IPS-NIHi7 (cell line): ENCODE data around the gene MBD3L1.

ENCODE experiments used
- DNase-seq: peaks from one replicate; pipeline ENCODE4 v3.0.0; 2012; ENCODE audit warnings: mixed read lengths; ENCODE audit errors: extremely low spot score

Gene MBD3L1

DNA sequence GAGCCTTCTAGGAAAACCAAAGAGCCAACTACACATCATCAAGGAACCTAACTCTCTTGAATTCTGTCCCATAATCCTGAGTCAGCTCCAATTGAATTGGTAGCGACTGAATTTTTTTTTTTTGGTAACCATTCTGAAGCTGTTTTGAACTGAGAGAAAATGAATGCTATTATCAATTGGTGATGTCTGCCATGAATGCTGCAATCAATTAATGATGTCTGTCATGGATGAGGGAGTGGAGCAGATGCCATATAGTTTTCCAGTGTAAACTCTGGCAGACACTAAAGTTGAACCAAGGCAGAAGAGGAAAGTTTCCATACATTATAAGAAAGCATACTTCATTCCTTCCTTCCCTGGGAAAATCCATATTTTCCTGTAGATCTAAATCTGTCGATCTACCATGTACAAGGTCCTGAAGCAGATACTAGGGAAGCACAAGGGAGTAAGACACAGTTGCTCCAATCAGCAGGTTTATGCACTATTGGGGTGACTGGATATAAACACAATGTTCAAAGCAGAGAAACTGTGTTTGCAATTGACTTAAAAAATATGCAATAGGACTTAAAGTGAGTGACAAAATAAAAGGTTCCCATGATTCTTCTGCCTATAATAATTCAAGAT is 48.8 kb downstream of the MBD3L1 start:
- DNase-seq: no peak

DNA sequence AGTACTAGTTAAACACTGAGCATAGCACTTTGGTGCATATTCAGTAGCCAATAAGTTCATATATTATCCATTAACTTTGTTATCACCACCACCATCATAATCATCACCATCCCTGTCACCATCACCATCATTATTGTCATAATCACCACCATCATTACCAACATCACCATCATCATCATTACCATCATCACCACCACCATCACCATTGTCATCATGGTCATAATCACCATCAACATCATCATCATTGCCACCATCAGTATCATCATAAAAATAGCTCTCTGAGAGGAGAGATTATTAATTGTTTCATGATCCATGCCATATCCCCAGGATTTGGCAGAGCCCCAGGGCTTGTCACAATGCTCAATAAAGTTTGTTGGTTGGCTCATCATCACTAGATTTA is 49.3 kb downstream of the MBD3L1 start:
- no peak for DNase-seq

DNA sequence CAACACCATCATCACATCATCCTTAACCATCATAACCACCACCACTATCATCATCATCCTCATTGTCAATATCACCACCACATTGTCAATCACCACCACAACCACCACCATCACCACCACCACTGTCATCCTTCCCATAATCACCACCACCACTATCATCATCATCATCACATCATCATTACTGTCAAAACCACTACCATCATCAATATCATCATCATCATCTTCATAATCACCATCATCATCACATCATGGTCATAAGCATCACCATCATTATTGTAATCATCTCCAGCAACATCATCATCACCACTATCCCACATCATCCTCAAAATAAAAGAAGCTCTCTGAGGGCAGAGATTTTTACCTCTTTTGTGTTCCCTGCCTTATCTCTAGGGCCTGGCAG is 52.2 kb downstream of the MBD3L1 start:
- DNase-seq: no peak

DNA sequence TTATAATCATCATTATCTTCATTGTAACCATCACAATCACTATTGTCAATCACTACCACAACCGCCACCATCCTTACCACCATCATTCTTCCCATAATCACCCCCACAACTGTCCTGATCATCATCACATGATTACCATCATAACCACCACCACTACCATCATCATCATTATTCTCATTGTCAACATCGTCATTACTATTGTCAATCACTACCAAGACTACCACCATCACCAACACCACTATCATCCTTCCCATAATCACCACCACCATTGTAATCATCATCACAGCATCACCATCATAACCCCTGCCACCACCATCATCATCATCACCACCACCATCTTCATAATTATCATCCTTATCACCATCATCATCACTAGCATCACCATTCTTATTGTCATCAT is 55.2 kb downstream of the MBD3L1 start:
- DNase-seq: no peak

DNA sequence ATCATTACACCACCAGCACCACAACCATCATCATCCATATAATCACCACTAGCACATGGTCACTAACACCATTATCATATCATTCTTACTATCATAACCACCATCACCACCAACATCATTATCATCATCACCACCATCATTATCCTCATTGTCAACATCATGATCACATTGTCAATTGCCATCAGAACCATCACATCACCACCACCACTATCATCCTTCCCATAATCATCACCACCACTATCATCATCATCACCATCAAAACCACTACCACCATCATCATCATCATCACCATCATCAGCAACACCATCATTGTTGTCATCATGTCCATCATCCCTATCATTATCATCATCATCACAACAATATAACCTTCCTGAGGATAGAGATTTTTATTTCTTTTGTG is 58.1 kb downstream of the MBD3L1 start:
- no peak for DNase-seq
